Vagina (tissue), 2 donors: Measurements from ENCODE around the gene ABTB2.

ENCODE experiments used
- POLR2A ChIP-seq, 2 donors: fragments of 450-650 bp; IDR thresholded peaks; one replicate each; pipeline ENCODE4 v1.6.1; 2017; ENCODE audit warnings: antibody characterized with exemption in 2 of 2, mild to moderate bottlenecking in 2 of 2, moderate library complexity in 2 of 2
- POLR2AphosphoS5 ChIP-seq, 2 donors: sonication (generic); formaldehyde crosslinking; IDR thresholded peaks; one replicate each; pipeline ENCODE4 v1.9.0; 2017; ENCODE audit warnings: antibody characterized with exemption in 2 of 2, mild to moderate bottlenecking in 2 of 2, low read depth in 1 of 2; ENCODE audit not compliant: insufficient read depth in 1 of 2
- TF ChIP-seq, protein P1 (sequence below), 3 experiments: fragments of 450-650 bp in 2 of 3; fragments of 200-600 bp in 1 of 3; sonication (generic) in 1 of 3; IDR thresholded peaks; one replicate each; pipeline ENCODE4 v1.5.1; 2017 to 2019; ENCODE audit warnings: antibody characterized with exemption in 3 of 3, mild to moderate bottlenecking in 2 of 3, moderate library complexity in 2 of 3

DNA sequence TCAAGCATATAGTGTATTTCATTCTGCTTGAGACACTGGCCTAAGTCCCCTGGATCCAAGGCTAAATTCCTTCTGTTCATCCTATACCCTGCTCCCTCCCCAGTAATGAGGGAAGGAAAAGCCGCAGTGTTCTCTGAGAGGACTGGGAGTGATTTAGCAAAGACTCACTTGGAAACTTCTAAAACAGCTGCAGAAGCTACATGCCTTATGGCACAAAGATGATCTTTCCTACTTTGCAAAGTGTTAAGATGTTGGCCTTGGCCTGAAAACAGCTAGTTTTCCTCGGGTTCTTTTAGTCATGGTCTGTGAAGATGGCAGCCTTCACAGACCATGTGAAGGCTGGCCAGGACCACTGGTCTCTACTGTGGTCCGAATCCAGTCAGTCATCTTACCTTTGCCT, 65.7 kb downstream of the ABTB2 start:
- no peak for TF ChIP-seq POLR2A (IDR thresholded peaks at IDR 0.05)
- TF ChIP-seq, protein P1, sequence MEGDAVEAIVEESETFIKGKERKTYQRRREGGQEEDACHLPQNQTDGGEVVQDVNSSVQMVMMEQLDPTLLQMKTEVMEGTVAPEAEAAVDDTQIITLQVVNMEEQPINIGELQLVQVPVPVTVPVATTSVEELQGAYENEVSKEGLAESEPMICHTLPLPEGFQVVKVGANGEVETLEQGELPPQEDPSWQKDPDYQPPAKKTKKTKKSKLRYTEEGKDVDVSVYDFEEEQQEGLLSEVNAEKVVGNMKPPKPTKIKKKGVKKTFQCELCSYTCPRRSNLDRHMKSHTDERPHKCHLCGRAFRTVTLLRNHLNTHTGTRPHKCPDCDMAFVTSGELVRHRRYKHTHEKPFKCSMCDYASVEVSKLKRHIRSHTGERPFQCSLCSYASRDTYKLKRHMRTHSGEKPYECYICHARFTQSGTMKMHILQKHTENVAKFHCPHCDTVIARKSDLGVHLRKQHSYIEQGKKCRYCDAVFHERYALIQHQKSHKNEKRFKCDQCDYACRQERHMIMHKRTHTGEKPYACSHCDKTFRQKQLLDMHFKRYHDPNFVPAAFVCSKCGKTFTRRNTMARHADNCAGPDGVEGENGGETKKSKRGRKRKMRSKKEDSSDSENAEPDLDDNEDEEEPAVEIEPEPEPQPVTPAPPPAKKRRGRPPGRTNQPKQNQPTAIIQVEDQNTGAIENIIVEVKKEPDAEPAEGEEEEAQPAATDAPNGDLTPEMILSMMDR (IDR thresholded peaks at IDR 0.05): no peak
- TF ChIP-seq POLR2AphosphoS5 (IDR thresholded peaks at IDR 0.05; ENCODE audit: insufficient read depth in 1 of 2, low read depth in 1 of 2): no peak
